ENCODE measurements around the gene KCNQ1.

KCNQ1 gene

DNA sequence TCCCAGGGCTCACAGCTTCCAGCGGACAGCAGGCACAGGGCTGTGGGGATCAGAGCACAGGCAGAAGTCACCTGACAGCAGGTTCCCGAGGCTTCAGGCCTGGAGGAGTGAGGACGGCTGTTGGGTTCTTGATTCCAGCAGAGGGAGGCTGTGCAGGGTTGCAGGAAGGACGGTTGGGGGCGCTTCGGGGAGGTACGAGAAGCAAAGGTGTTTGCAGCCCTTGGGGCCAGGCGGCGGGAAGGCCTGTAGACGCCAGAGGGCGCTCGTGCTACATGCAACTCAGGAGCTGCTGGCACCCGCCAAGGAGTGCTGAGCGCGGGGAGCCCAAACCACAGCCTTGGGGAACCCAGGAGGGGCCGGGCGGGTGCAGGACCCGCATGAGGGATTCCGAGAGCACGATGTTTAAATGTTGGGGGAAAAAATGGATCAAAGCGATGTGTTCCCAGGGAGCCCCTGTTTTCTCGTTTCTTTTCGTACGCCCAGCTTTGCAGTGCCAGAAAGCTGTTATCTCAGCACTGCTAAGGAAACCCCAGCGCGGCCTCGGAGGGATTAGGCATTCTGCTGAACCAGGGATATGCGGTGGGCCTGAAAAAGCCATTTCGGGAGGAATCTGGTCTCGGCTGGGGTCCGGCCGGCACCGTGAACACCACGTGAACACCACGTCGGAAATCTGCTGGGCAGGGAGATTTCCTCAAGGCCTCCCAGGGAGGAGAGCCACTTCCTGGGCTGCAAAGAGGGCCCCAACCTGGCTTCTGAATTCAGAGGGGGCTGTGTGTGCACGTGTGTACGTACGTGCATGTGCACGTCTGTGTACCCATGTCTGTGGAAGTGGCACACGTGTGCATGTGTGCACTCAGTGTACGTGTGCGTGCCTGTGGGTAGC lies 88.1 kb downstream of the KCNQ1 start:
- DNase-seq (ENCODE audit: low read depth in 1 of 2, low spot score in 1 of 2), result peak; percentile 82 to 91

DNA sequence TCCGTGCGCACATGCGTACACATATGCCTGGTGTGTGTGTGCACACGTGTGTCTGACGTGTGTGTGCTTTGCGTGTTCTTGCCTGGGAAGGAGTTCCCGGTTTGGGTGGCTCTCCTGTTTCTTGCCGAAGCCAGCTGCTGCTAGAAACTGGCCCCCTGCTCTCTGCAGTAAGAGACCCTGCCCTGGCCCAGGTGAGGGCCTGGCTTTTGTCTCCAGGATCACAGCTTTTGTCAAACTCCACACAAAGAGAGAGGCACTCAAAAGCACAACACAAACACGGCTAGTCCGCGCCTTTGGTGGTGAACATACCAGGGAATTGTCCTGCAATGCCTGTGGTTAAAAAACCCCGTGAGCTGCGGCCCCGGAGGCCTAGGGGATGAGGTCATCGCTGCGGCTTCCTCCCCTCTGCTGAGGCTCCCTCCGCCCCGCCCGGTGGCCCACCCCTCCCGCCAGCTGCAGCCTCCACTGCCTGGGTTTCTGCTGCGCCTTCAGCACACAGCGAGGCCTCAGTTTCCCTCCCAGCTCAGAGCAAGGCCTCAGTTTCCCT lies 88.9 kb downstream of the KCNQ1 start:
- DNase-seq (ENCODE audit: low read depth in 1 of 2, low spot score in 1 of 2), result no peak

DNA sequence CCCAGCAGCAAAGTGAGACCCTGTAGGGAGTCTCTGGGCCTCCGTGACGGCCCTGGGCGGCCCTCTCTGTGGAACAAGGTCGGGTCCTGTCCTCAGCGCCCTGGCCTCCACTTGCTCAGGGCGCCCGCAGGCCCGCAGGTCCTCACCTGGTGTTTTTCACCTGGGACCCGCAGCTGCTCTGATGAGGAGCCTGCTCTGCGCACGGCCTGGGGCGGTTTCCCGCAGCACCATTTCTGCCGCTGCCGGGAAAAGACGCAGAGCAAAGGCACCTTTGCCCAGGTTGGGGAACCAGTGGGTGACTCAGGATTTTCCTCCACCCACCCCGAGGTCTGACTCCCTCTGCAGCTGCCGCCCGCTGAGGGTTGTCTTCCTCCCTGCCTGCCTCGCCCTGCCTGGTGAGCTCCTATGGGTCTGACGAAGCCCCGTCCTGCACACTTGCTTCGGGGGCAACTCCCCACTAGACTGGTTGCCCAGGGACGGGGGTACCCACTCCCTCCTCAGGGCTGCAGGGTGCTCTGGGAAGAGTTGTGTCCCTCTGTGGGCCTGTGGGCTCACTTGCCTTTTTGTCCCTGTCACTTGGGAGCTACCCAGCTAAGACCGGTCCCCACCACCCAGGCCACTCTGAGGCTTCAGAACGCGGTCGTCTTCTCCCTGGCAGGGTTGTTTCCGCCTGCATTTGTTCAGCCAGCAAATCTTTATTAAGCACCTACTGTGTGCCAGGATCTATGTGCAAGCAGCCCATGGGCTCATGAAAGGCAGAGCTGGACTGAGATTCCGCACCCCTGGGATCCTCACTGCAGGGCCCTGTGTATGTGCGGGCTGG lies 89.5 kb downstream of the KCNQ1 start:
- DNase-seq (ENCODE audit: low read depth in 1 of 2, low spot score in 1 of 2), result no peak

DNA sequence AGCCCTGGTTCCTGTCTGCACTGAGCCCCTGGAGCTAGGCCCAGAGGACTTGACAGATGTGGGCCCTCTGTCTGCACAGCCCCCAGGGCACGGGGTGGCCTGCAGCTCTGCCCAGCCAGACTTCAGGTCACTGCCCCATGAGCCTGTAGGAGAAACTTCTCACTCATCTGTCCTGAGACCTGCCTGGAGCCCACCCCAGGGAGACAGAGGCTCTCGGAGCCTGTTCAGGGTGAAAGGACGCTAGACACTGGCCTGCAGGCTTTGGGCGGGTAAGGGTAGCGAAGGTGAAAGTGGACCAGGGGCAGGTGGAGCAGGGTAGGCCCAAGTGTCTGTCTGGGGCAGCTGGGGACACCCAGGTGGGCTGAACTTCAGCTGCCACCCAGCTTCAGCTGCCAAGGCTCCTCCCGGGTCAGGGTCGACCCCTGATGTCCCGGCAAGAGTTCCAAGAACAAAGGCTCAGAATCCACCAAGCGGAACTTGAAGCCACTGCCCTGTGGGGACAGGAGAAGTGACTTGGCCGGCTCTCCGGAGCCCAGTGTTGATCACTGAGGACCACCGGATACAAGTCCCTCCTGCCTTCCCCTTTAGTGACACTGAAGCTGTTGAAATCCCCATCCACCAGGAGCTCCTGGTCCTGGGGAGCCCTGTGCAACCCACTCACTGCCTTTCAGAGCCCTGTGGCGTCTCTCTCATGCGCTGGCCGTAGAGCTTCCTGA lies 90.3 kb downstream of the KCNQ1 start:
- DNase-seq (ENCODE audit: low read depth in 1 of 2, low spot score in 1 of 2), result no peak

DNA sequence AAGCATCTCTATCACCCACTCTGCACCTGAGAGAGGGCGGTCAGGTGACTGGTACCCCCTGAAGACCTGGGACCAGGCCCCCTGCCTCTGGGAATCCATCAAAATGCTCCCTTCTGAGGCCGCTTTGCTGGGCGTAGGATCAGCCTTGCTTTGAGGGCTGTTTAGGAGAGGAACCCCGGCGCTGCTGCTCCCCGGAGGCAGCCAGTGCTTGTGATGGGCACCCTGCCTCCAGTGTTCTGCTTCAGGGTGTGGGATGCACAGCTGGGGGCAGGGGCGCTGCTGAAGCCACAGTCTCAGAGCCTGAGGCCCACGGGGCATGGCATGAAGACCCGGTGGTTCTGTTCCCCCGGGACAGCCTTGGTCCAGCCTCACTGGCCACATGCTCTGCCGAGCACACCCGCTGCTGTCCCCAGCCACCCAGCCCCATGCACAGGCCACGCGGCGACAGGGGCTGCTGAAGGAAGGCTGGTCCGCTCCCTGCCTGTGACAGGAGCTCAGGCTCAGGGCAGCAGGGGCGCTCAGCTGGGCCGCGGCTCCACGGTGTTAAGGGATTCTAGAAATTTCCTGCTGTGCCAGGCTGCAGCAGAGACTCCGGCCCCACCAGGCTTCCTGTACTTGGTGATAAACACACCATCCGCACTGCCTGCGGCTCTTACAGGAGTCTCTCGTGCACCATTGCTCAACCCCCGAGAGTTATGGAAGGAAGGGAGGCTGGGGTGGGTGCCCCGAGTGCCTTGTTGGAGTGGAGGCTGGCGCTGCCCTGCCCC lies 91.0 kb downstream of the KCNQ1 start:
- DNase-seq (ENCODE audit: low read depth in 1 of 2, low spot score in 1 of 2), result no peak

DNA sequence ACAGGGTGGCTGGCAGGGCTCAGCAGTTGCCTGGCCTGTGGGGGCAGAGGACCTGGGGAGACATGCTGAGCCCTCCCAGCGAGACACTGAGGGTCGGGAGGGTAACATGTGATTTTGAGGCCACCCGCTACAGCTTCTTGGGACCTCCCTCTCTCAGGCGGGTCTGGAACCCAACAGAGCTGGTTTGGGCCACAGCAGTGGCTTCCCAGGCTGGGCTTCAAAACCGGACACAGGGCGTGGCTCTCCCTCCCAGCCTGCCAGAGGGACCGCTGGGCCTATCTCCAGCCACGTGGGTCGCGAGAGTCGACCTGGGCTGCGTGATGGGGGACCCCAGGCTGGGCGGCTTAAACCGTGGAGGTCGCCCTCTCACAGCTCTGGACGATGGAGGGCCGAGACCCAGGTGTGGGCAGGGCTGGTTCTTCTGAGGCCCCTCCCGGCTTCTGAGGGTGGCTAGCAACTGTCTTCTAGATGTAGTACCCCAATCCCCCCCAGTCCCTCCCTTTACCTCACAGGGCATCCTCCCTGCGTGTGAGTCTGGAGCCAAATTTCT lies 91.7 kb downstream of the KCNQ1 start:
- no peak for DNase-seq (ENCODE audit: low read depth in 1 of 2, low spot score in 1 of 2)

DNA sequence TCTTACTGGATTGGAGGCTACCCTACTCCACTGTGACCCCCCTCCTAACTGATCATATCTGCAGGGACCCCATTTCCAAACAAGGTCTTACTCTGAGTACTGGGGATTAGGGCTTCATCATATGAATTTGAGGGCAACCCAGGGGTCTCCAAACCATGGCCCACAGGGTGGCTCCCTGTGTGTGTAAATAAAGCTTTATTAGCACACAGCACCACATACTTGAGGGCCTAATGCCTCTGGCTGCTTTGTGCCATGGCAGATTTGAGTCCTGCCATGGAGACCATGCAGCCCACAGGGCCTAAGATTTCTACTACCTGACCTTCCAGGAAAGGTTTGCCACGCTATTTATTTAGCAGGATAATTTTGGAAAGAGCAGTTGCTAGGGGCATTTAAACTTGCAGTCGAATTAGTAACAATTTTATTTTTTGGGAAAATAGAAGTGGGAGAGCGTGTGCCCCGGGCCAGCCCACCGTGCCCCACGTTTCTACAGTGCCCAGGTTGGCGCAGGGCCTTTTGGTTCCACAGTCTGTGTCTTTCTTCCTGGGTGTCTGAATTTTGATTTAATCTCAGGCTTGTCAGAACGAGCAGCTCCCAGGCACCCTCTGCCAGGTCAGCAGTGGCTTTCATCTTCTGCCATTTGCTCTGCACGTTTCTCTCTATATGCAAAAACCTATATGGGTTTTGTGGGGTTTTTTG lies 92.3 kb downstream of the KCNQ1 start:
- no peak for DNase-seq (ENCODE audit: low read depth in 1 of 2, low spot score in 1 of 2)

DNA sequence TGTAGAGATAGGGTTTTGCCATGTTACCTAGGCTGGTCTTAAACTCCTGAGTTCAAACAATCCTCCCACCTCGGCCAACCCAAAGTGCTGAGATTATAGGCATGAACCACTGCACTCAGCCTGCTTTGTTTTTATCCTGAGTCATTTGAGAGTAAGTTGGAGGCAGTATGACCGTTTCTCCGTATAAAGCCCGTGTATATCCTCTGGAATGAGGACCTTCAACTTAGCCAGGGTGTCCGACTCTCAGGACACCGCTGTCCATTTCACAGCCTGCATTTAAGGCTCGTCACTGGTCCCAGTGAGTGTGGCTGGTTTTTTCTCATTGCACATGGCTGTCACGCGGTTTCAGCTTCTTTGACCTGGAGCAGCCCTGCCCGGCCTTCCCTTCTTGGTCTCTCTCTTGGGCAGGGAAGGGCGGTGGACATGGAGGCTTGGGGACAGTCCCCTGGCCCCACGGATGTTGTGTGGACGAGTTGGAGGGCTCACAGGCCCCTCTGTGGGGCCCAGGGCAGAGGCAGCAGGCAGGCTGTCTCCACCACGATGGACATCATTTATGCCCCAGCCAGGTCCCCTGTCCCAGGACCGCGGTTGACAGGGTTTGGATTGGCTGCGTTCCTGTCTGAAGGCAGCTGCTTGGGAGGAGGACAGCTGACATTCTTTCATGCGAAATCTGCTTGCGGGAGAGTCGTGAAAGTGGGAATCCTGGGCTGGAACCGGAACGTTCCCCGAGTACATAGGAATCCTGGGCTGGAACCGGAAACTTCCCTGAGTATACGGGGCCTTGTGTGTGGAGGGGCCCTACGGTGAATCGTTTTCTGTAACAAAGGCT lies 93.3 kb downstream of the KCNQ1 start:
- no peak for DNase-seq (ENCODE audit: low read depth in 1 of 2, low spot score in 1 of 2)

DNA sequence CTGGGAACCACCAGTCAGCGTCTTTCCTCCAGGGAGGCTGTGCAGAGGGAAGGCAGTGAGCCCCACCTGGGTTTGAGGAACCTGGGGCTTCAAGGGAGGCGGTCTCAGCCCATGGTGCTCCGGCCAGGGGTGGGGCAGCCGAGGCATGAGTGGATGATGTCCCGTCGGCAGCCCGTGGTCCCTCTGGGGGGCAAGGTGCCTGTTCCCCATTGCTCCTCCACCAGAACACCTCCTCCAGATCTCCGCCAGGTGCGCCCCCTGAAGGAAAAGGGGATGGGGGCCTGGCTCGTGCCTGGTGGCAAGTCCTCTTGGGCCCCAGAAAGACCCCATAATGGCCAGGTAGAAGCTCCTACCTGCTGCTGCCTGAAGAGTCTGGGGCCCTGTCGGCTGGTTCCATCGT lies 94.1 kb downstream of the KCNQ1 start:
- DNase-seq (ENCODE audit: low read depth in 1 of 2, low spot score in 1 of 2), result no peak

DNA sequence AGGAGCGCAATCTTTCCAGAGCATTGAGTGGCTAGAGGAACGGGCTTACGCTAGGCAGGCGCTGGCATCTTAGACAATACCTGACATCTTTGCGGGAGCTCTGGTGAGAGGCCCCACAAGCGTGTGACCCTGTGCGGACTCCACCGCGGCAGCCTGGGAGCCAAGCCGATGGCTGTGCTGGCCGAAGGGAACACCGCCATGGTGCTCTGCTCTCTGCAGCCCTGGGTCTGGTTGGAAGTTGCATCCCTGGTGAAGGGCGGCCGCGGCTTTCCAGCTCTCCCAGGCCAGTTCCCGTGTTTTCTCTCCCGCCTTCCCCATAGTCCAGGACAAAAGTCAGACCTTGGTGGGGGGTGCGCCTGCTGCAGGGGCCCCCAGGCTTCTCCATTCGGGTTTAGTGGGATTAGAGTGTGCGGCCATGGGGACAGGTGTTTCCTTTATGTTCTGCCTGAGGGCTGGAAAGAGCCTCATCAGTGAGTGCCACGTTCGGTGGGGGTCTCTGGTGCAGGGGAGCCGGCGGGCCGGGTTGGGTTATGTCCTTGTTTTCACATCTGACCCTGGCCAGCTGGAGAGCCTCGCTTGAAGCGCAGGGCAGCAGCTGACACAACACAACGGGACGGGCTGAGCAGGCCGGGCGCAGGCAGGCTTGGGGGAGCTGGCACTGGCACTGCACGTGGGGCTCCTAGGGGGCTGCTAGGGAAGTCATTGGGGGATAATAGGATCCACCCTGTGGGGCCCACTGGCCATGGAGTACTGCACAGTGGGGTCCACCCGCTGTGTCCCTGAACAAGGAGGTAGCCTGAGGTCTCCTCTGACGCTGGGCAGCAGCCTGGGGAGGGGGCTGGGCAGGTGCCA lies 94.8 kb downstream of the KCNQ1 start:
- DNase-seq (ENCODE audit: low read depth in 1 of 2, low spot score in 1 of 2), result no peak

DNA sequence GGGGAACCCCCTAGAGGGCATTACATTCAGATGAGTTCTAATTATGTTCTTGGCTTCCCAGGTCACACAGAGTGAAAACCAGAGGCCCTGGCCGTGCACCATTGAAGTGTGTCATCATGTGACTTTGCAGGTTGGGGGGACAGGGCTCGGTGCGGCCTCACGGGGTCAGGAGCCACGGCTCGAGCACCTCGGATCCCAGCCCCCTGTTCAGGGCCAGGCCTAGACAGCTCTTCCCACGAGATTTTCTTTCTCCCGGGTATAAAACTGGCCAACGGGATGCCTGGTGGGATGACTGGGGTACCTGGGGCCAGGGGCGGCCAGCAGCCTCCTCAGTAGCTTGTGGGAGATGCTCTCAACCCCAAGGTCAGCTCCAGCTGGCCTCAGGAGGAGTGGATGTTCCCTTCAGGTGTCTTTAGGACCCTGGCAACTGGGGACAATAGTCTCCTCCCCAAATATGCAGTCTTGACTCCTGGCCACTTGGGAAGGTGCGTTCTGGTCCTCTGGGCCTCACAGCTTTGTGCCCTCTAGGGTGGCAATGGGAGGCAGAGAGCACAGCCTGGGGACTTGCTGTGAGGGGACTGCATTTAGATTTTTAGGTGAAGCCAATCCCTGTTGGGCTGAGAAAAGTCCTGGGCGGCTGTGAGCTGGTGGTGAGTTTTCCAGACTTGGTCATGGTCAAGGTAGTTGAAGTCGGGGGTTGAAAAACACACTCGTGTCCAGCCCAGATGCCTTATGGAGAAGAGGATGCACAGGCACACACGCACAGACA lies 95.6 kb downstream of the KCNQ1 start:
- no peak for DNase-seq (ENCODE audit: low read depth in 1 of 2, low spot score in 1 of 2)

DNA sequence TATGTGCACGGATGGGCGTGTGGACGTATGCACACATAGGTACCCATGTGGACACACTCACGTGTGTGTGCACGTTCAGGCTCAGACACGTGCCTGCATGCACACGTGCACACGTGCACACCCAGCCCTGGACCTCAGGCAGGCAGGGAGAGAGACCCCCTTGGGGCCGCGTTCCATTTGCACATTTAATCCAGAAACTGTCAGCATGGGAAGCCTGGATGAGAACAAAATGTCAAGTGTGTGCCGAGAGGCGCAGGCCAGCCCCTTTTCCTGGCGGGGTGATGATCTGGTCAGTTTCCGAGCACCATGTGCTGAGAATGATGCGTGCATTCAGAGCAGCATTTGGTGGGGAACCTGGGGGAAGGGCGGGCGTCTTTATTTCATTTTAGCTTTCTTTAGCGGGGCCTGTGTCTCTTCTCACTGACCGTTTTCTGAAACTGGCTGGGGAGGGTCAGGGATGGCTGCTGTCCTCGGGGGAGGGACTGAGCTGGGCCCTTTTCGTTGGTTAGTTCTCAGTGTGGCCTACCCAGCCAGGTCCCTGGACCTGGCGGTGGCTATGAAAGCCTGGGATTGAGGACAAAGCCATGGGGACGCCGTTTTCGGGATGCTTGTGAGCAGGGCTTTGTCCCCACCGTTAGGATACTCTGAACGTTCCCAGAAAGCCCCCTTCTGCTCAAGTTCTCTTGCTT lies 96.3 kb downstream of the KCNQ1 start:
- DNase-seq (ENCODE audit: low read depth in 1 of 2, low spot score in 1 of 2), result no peak

DNA sequence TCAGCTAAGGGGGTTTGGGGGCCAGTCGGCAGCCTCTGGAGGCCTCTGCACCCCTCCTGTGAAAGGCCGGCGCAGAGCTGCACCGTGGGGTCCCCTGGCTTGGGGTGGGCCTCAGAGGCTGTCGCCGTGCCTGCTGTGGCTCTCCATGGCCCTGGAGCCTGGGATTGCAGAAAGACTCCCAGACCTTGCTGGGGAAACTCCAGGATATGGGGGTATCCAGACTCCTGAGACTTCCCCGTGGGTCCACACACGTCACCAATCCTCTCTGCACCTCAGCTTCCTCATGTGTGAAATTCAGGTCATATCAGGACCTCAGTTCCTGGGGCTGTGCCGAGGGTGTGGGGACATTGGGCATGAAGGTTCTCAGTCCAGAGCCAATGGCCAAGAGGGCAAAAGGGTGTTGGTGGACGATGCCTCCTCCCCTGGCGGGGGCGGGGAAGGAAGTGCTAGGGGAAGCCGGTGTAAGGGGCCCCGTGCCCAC lies 97.1 kb downstream of the KCNQ1 start:
- DNase-seq (ENCODE audit: low read depth in 1 of 2, low spot score in 1 of 2), result no peak

DNA sequence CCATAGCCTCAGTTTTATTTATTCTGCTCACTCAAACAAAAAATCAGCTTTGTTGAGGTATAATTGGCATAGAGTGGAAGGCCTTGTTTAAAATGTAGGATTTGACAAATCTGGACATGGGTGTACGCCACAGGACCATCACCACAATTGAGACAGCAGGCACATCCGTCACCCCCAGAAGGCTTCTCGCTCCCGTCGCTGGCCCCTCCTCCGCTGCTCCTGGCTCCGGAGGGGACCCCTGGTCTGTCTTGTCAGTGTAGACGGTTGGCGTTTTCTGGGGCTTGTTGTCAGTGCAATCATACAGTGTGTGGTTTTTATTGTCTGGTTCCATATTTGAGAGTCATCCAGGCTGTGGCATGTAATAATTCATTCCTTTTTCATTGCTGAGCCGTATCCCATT lies 97.6 kb downstream of the KCNQ1 start:
- DNase-seq (ENCODE audit: low read depth in 1 of 2, low spot score in 1 of 2), result no peak

DNA sequence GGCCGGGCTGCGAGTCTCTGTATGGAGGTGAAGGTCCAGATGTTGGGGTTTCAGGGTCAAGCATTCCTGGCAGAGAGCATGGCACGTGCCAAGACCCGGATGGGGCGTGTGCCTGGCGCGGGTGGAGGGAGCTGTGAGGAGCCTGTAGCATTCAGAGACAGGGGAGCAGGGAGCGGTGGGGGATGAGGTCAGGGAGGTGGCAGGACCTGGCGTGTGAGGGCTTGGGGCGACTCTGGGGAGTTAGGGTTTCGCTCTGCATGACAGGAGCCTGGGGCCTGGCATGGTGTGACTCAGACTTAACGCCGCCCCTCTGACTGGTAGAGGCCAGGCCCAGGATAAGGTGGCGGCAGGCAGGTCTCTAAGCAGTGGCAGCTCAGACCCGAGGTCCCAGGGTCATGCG lies 103.0 kb downstream of the KCNQ1 start:
- no peak for DNase-seq (ENCODE audit: low read depth in 1 of 2, low spot score in 1 of 2)

DNA sequence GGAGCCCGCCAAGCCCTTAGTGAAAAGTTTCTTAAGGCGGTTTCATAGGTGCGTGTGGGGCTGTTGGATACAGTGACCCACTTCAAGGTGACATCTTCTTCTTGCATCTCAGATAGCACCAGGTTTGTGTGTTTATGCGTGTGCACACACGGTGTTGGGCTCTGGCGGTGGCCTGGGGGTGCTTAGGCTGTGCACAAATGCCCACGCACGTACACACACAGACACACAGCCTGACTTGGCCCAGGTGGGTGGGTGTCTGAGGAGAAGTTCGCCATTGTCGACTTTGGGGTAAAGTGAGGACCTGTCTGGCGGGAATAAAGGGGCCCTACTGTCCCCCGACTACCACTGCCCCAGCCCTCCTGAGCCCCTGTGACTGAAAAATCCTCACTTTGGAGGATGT lies 103.8 kb downstream of the KCNQ1 start:
- no peak for DNase-seq (ENCODE audit: low read depth in 1 of 2, low spot score in 1 of 2)

DNA sequence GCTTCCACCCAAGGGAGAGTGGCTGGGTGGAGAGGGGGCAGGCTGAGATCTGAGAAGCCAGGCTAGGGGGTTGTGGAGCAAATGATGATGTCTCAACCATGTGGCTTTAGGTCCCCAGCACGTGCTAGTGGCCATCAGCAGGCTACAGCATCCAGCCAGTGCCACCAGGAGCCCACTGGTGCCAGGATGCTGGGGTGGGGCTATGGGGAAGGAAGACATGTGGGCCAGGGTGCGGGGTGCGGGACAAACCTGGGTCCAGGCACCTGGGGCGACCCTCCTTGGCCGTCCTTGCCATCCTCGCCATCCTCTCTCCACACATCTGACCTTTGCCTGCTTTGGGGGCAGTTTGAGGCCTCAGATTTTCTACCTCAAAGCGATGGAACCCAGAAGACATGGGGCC lies 104.3 kb downstream of the KCNQ1 start:
- DNase-seq (ENCODE audit: low read depth in 1 of 2, low spot score in 1 of 2), result no peak
